ENCODE measurements around the gene ZNF839.
A peak's percentile ranks its signal among the peaks of the same experiment; 100 is the strongest.

The ZNF839 gene

GRCh38 chr14:102389246-102389645 is 69.7 kb downstream of the ZNF839 start:
- peak; percentile 64 for DNase-seq

GRCh38 chr14:102390064-102390855 is 70.7 kb downstream of the ZNF839 start:
- no peak for DNase-seq
